ENCODE data around the gene EGLN3. TPM values are rescaled to one million over a fixed set of nuclear protein-coding genes. Genes with fewer than 3 reads are reported as not detected.

Gene EGLN3
- total RNA-seq, 1 experiment from 2014 or later = 20.0 TPM

DNA sequence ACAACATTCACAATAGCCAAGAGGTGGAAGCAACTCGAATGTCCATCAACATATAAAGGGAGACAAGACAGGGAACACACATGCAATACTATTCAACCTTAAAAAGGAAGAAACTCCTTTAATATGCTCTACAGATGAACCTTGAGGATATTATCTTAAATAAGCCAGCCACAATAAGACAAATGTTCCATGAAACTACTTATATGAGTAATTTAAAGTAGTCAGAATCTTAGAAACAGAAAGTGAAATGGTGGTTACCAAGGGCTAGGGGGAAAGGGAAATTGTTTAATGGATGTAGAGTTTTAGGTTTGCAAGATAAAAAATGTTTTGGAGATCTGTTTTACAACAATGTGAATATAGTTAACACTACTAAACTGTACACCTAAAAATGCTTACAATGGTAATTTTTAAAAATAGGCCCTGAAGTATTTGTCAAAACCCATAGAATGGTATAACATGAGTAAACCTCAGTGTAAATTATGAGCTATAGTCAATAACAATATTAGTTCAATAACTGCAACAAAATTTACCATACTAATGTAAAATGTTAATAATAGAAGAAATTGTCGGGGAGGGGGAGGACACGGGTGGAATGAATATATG lies 71.1 kb downstream of the EGLN3 start:
- CTCF ChIA-PET = no interaction called here
- TF ChIP-seq, protein P1, sequence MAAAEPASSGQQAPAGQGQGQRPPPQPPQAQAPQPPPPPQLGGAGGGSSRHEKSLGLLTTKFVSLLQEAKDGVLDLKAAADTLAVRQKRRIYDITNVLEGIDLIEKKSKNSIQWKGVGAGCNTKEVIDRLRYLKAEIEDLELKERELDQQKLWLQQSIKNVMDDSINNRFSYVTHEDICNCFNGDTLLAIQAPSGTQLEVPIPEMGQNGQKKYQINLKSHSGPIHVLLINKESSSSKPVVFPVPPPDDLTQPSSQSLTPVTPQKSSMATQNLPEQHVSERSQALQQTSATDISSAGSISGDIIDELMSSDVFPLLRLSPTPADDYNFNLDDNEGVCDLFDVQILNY (CRISPR knock-in tag; IDR thresholded peaks at IDR 0.05) = no peak
- no peak for TF ChIP-seq ZNF317 (CRISPR knock-in tag; IDR thresholded peaks at IDR 0.05; ENCODE audit: borderline replicate concordance, low read depth)
- H3K36me3 Mint-ChIP-seq = peaks cover 33% of the 10 kb centered on the region
- H3K4me1 Mint-ChIP-seq = no peaks in the 10 kb centered on the region
- DNase-seq (ENCODE audit: low spot score) (no peak), ATAC-seq (no peak)
- no peaks in the 10 kb centered on the region for H3K27me3 Mint-ChIP-seq (ENCODE audit: low read depth)
- H3K27ac Mint-ChIP-seq = no peak overlapping the region
- POLR2A ChIA-PET = no interaction called here
- H3K9me3 Mint-ChIP-seq = peaks cover 51% of the 10 kb centered on the region
- H3K4me3 Mint-ChIP-seq = no peak overlapping the region

- CTCF ChIA-PET = no interaction called here
- DNase-seq (ENCODE audit: low spot score) (no peak), ATAC-seq (no peak)
- TF ChIP-seq, protein P2, sequence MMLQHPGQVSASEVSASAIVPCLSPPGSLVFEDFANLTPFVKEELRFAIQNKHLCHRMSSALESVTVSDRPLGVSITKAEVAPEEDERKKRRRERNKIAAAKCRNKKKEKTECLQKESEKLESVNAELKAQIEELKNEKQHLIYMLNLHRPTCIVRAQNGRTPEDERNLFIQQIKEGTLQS (CRISPR knock-in tag; conservative IDR thresholded peaks at IDR 0.05) = no peak
- no peak for TF ChIP-seq OVOL2 (CRISPR knock-in tag; IDR thresholded peaks at IDR 0.05; ENCODE audit: borderline replicate concordance)
- TF ChIP-seq SP1 (CRISPR knock-in tag; conservative IDR thresholded peaks at IDR 0.05) = no peak
- no peak for TF ChIP-seq E2F4 (CRISPR knock-in tag; IDR thresholded peaks at IDR 0.05; ENCODE audit: borderline replicate concordance, low read depth)
- TF ChIP-seq NR2C2 (CRISPR knock-in tag; IDR thresholded peaks at IDR 0.05) = no peak
- no peak for TF ChIP-seq ZBTB43 (CRISPR knock-in tag; IDR thresholded peaks at IDR 0.05)
- TF ChIP-seq PRRX2 (CRISPR knock-in tag; IDR thresholded peaks at IDR 0.05) = no peak
- no peak for TF ChIP-seq CREM (CRISPR knock-in tag; IDR thresholded peaks at IDR 0.05)
- TF ChIP-seq ZNF671 (CRISPR knock-in tag; IDR thresholded peaks at IDR 0.05) = no peak
- TF ChIP-seq EMX1 (CRISPR knock-in tag; IDR thresholded peaks at IDR 0.05) = no peak
- no peaks in the 10 kb centered on the region for H3K4me1 Mint-ChIP-seq
- H3K27ac Mint-ChIP-seq = no peak overlapping the region
- peaks cover 54% of the 10 kb centered on the region for H3K9me3 Mint-ChIP-seq
- POLR2A ChIA-PET = no interaction called here
- H3K4me3 Mint-ChIP-seq = no peak overlapping the region
- no peaks in the 10 kb centered on the region for H3K27me3 Mint-ChIP-seq (ENCODE audit: low read depth)
- peaks cover 43% of the 10 kb centered on the region for H3K36me3 Mint-ChIP-seq
These were observed 74.6 kb downstream of the EGLN3 start for GRCh38 chr14:33876274-33876673.
